Measurements from ENCODE around the gene TAF6. TPM values are rescaled to one million over a fixed set of nuclear protein-coding genes. Genes with fewer than 3 reads are reported as not detected.

The TAF6 gene
- total RNA-seq, 1 donor from 2014 or later = 80.5 TPM

DNA sequence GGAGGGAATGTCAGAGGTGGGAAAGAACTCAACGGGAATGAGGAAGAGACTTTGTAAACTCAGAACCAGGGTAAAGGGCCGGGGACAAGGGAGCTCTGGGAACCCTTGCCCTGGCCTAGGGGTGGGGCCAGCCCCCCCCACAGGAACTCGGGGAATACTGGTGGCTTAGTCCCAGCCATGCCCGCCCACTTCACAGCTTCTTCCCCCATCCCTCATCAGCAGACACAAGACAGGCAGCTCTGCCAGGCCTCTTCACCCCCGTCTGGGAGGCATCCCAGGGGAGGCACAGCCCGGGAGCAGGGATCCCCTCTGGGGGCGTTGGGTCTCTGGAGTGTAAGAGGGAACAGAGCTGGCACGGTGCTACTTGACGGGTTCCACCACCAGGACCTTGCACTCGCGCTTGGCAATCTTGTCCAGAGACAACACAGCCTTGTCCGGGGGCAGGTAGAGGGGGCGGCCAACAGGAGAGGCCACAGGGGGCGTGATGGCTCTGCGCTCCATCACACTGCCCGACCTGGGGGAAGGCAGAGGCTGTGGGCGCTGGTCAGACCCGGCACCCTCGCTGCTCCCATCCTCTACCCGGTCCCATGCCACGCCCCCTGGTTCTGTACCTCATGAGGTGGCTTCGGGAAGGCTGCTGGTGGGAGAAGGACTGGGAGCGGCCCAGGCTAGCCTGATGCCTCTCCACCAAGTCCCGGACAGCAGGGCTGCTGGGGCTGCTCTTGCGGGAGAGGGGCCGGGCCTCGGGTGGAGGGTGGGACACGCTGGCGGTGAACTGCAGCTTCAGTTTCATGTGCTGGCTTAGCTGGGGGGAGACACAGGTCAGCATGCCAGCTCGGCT lies 35.7 kb upstream of the TAF6 start:
- Histone ChIP-seq H3K27me3 (ENCODE audit: control insufficient read depth, insufficient read depth, low read length) (no peaks in the 10 kb centered on the region), H3K36me3 (ENCODE audit: control insufficient read depth, insufficient read depth, low read length) (peaks cover 1% of the 10 kb centered on the region), H3K4me3 (ENCODE audit: low read depth, low read length) (no peak overlapping the region)
- no peak for TF ChIP-seq CTCF (IDR thresholded peaks at IDR 0.05; ENCODE audit: insufficient read depth, low read length, poor library complexity, severe bottlenecking)
- no peak for DNase-seq (ENCODE audit: low read depth)

- no peaks in the 10 kb centered on the region for H3K27me3 ChIP-seq (ENCODE audit: control insufficient read depth, insufficient read depth, low read length)
- no peak overlapping the region for H3K4me3 ChIP-seq (ENCODE audit: low read depth, low read length)
- no peak for DNase-seq (ENCODE audit: low read depth)
- peaks cover 1% of the 10 kb centered on the region for H3K36me3 ChIP-seq (ENCODE audit: control insufficient read depth, insufficient read depth, low read length)
- TF ChIP-seq CTCF (IDR thresholded peaks at IDR 0.05; ENCODE audit: insufficient read depth, low read length, poor library complexity, severe bottlenecking) = no peak
Observed at GRCh38 chr7:100153708-100154535, 34.8 kb upstream of the TAF6 start.

DNA sequence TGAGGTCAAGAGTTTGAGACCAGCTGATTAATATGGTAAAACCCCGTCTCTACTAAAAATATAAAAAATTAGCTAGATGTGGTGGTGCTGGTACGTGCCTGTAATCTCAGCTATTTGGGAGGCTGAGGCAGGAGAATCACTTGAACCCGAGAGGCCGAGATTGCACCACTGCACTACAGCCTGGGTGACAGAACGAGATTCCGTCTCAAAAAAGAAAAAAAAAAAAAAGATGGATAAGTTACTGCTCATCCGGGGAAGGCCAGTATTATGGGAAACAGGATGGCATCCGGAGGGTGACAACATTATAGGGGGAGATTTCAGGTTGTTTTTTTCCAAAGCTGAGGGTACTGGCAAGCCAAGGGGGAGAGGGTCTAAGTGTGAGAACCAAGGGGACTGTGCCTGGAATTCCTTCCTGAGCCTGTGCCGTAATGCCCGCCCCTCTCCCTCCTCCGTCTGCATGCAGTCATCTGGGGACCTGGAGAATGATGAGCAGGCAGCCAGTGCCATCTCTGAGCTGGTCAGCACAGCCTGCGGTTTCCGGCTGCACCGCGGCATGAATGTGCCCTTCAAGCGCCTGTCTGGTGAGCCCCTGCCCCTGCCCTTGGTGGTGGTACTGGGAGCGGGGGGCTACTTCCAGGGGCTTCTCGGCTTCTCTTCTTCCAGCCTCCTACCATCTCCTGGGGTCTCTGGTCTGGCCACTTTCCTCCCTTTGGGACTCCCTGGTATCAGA lies 33.9 kb upstream of the TAF6 start:
- Histone ChIP-seq H3K4me3 (ENCODE audit: low read depth, low read length) (no peak overlapping the region), H3K36me3 (ENCODE audit: control insufficient read depth, insufficient read depth, low read length) (peaks cover 1% of the 10 kb centered on the region), H3K27me3 (ENCODE audit: control insufficient read depth, insufficient read depth, low read length) (no peaks in the 10 kb centered on the region)
- DNase-seq (ENCODE audit: low read depth) = no peak
- no peak for TF ChIP-seq CTCF (IDR thresholded peaks at IDR 0.05; ENCODE audit: insufficient read depth, low read length, poor library complexity, severe bottlenecking)

- no peak overlapping the region for H3K4me3 ChIP-seq (ENCODE audit: low read depth, low read length)
- no peak for TF ChIP-seq CTCF (IDR thresholded peaks at IDR 0.05; ENCODE audit: insufficient read depth, low read length, poor library complexity, severe bottlenecking)
- H3K27me3 ChIP-seq (ENCODE audit: control insufficient read depth, insufficient read depth, low read length) = no peaks in the 10 kb centered on the region
- no peak for DNase-seq (ENCODE audit: low read depth)
- peaks cover under 1% of the 10 kb centered on the region for H3K36me3 ChIP-seq (ENCODE audit: control insufficient read depth, insufficient read depth, low read length)
Observed at GRCh38 chr7:100152404-100152803, 33.2 kb upstream of the TAF6 start.

DNA sequence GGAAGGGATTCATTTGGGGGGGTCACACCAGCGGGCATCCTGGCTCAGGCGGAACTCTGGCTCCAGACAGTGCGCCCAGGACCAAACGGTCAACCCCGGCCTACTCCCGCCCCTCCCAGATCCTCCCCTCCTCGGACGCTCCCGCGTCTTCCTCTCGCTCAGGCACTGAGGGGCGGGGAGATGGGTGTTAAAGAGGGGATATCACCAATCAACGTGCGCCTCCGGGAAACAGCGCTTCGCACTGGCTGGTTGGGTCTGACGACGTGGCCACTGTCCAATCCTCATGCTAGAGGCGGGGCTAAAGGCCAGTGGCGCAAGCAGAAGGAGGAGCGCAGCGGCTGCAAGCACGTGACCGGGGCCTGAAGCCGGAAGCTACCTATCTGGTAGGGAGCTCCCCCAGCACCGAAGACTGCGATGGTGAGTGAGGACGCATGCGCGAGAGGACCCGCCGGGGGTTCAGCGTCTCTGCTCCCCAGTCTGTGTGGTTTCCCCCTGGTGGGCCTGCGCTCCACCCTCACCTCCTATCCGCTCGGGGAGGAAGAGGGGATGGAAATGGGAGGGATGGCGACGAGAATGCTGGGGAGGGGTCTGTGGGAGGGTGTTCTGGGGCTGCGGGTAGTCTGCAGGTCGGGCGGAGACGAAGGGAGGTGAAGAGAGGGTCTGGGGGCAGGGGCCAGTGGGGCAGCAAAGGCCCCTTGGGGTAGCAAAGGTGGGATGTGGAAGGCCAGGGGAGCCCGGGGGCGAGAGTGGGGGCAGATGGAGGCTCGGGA lies 29.6 kb upstream of the TAF6 start, which contains the start of gene LAMTOR4:
Gene LAMTOR4 (plus strand): TSS at position 360 of the 770 bp plus-strand sequence. CDS start 55 bp downstream, at position 415.
- DNase-seq (ENCODE audit: low read depth) = peak; percentile 97
- H3K27me3 ChIP-seq (ENCODE audit: control insufficient read depth, insufficient read depth, low read length) = no peaks in the 10 kb centered on the region
- peak within 1 kb of the TSS; percentile 76 for H3K4me3 ChIP-seq (ENCODE audit: low read depth, low read length)
- no peak for TF ChIP-seq CTCF (IDR thresholded peaks at IDR 0.05; ENCODE audit: insufficient read depth, low read length, poor library complexity, severe bottlenecking)
- no peaks in the 10 kb centered on the region for H3K36me3 ChIP-seq (ENCODE audit: control insufficient read depth, insufficient read depth, low read length)

All from kidney epithelial cell (primary cell).